Ureter (tissue), 1 donor: ENCODE data around the gene DCXR. TPM values are rescaled to one million over a fixed set of nuclear protein-coding genes. Genes with fewer than 3 reads are reported as not detected.

Experiments used
- DNase-seq: peaks from one replicate; pipeline ENCODE4 v3.0.0-alpha.2; 2020; ENCODE audit warnings: low spot score
- total RNA-seq: library from RNA; stranded (reverse); gene quantifications from one replicate; pipeline ENCODE4 v1.2.4, GENCODE V29; 2023
- donor health status: DM: yes; HTN: yes; CAD: no.

Gene DCXR
- 176 TPM for total RNA-seq

GRCh38 chr17:82037092-82037888 is at the start of gene DCXR:
DCXR (minus strand) TSS chr17:82037697; CDS start chr17:82037682, 15 bp downstream.
- DNase-seq: peak; percentile 98

GRCh38 chr17:82085931-82086764 is 48.7 kb upstream of the DCXR start:
- no peak for DNase-seq

- DNase-seq: no peak
Observed at GRCh38 chr17:82085031-82085861, 47.7 kb upstream of the DCXR start.

GRCh38 chr17:82084373-82085030 is 47.0 kb upstream of the DCXR start:
- DNase-seq: no peak

- DNase-seq: no peak
Observed at GRCh38 chr17:82083533-82084359, 46.2 kb upstream of the DCXR start.

GRCh38 chr17:82083009-82083408 is 45.5 kb upstream of the DCXR start:
- no peak for DNase-seq

GRCh38 chr17:82082456-82082855 is 45.0 kb upstream of the DCXR start:
- no peak for DNase-seq

GRCh38 chr17:82081966-82082365 is 44.5 kb upstream of the DCXR start:
- no peak for DNase-seq

GRCh38 chr17:82081546-82081945 is 44.0 kb upstream of the DCXR start:
- no peak for DNase-seq

- no peak for DNase-seq
Observed at GRCh38 chr17:82080789-82081464, 43.4 kb upstream of the DCXR start.

GRCh38 chr17:82080048-82080788 is 42.7 kb upstream of the DCXR start:
- no peak for DNase-seq

- no peak for DNase-seq
Observed at GRCh38 chr17:82079001-82079677, 41.6 kb upstream of the DCXR start.

GRCh38 chr17:82078433-82078832 is 40.9 kb upstream of the DCXR start:
- no peak for DNase-seq

GRCh38 chr17:82077617-82078358 is 40.3 kb upstream of the DCXR start:
- no peak for DNase-seq

- no peak for DNase-seq
Observed at GRCh38 chr17:82076785-82077591, 39.5 kb upstream of the DCXR start.

- no peak for DNase-seq
Observed at GRCh38 chr17:82076018-82076784, 38.7 kb upstream of the DCXR start.
